ENCODE results near the gene CST9L.

CST9L gene, protein sequence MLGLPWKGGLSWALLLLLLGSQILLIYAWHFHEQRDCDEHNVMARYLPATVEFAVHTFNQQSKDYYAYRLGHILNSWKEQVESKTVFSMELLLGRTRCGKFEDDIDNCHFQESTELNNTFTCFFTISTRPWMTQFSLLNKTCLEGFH

GRCh38 chr20:23568320-23568970, at the start of gene CST9L:
Gene CST9L (minus strand): TSS chr20:23568484. CDS start chr20:23568450, 34 bp downstream.
- DNase-seq: no peak

DNA sequence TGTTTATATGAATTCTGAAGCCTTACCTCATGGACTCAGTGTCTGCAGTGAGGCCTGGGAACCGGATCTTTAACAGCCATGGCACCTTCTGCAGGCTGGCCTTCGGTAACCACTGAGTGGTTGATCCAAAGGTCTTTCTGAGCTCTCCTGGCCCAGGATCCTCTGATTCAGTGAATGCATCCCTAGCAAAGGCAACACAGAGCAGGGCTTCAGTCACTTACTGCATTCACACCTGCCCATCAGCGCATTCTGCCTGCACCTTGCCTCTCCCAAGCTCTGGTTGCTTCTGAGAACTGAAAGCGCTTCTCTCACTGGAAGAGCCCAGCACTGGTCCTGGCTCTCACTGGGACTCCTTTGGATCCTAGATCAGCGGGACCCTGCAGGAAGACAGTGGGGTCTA, 45.9 kb upstream of the CST9L start:
- no peak for DNase-seq

DNA sequence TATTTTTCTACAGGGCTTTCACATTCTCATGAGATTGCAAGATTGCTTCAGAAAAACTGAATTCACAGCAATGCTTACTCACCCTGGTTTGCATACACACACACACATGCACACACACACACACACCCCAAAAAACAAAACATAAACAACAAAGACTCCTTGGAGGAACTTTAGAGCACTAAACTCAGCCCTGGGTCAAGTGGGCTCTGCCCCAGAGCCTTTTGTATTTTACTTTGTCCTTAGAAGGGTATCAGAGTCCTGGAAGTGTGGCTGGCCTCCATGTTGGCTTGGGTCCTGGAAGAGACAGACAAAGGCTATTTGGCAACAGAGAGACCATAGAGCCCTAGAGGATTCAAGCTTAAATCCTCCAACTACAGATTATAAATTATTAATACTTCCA, 45.4 kb upstream of the CST9L start:
- no peak for DNase-seq

GRCh38 chr20:23612396-23612795, 44.1 kb upstream of the CST9L start:
- no peak for DNase-seq

DNA sequence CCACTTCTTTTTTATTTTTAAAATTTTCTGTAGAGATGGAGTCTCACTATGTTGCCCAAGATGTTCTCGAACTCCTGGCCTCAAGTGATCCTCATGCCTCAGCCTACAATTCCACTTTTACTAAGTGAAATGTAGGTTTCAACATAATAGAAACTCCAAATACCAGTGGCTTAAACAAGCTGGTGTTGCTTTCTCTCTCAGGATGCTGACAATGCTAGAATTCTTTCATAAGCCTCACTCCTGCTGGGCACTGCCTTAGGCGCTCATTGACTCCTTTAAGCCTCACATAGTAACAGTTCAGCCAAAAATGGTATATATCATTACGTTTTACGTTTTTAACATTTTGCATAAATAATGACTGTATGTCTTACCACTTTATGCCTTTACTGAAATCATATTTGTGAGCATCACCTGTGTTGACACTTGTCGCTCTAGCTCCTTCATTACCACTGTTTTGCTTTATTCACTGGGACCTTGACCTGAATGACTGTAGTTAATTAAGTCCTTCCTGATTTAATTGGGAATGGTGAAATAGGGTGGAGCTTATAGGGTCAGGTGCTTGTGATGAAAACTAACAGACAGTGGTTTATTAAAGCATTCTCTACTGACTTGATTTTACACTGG, 41.3 kb upstream of the CST9L start:
- DNase-seq: no peak

DNA sequence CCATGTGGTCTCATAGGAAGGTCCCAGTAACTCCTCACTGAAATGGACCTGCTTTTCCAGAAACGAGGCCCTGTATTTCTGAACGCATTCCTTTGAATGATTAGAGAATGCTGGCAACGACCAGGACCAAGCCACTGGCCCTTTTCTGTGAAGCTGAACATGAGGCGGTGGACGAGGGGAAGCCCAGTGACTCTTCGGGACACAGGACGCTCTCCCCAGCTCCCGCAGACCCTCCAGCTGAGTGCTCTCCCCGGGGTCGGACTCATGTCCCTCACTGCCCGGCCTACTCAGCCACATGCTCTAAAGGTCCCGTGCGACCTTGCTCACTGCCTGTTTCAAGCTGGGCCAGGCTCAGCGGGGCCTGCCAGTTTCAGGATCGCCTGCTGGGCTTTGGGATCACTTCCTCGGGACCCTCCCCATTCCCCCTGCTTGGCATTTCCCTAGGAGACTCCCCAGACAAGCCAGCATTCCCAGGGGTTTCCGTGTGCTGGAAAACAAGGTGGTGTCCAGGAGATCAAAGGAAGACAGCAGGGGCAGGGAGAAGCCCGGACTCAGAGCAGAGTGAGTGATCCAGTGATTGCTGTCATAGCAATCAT, 40.1 kb upstream of the CST9L start:
- DNase-seq: no peak

DNA sequence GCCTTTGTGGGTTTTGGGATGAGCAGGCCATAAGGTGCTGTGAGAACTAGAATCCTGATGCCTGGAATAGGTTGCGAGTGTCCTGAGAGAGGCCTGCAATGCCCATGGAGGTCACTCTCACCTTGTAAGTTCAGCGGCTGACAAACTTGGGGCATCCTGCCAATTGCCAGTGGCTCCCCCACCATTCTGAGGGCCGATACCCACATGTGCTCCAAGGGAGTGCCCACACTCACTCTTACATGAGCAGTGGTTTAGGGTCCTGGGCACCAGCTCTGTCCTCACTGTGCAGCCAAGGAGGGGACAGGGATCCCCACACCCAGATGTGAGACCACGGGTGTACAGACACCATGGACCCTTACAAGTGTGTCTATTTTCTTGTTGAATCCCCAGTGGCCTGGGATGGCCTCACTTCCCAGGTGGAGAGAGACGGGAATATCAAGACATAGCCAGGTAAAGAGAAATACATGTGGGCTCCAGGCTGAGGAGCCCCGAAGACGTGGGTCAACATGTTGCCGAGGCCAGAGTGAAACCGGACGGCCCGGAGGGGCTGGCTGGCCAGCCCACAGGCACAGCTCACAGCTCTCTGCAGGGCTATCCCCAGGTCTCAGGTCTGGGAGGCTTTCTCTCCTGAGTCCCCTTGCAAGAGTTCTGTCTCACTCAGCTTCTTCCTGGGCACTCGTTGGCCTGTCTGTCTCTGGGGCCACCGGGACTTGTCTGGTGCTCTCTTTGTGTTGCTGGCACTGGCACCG, 39.4 kb upstream of the CST9L start:
- DNase-seq: no peak

- peak; percentile 70 for DNase-seq
These were observed 38.4 kb upstream of the CST9L start for GRCh38 chr20:23606652-23607049.

DNA sequence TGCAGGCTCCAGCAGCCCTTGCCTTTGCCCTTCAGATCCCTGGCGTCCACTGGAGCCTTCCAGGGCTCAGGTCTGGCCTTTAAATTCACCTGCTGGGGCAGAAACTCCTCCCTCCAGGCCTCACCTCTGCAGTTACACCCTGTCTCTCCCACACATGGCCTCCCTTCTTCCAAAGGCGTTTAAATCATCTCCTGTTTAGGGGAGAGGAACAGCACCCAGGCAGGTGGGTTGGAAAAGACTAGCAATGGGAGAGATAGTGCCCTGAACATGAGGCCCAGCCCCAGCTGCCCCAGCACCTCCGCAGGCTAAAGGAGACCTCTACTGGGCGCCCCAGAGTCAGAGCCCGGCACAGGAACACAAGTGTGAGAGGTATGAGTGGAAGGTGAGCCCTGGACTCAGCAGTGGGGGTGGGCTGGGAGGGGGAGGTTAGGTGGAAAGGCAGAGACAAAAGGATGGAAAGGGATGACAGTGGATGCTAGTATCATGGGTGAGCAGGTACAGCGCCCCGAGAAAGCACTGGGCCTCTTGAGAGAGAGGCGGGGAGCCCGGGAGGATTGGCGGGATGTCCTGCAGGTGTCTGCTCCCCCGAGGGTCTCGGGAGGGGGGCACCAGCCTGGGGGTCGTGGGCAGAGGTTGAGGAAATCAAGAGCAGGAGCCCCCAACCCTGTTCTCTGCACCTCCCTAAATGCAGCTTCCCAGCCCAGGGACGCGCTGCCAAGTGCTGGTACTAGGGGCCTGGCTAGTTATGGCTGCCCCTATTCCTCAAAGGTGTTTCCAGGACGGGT, 37.8 kb upstream of the CST9L start, which contains the start of gene CST9:
Gene CST9, minus strand, starts transcription at position 51 of the 785 bp plus-strand sequence. CDS start 53 bp downstream, outside the sequence.
- no peak for DNase-seq

DNA sequence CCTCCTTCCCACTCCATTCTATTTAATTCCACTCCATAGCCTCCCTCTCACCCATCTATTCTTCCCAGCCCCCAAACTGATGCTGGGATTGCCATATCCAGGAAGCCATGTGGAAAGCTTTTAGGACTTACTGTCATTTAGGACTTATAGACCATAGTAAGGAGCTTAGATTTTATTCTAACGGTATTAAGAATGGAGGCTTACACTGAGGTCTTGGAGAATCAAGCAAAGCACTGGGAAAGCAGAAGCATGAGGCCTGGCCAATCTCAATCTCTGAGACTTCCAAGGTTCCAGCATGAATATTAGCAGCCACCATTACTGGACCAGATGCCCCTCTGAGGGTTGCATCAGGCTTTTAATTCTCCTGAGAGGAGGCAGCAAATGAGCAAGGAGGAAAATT, 36.0 kb upstream of the CST9L start:
- no peak for DNase-seq

DNA sequence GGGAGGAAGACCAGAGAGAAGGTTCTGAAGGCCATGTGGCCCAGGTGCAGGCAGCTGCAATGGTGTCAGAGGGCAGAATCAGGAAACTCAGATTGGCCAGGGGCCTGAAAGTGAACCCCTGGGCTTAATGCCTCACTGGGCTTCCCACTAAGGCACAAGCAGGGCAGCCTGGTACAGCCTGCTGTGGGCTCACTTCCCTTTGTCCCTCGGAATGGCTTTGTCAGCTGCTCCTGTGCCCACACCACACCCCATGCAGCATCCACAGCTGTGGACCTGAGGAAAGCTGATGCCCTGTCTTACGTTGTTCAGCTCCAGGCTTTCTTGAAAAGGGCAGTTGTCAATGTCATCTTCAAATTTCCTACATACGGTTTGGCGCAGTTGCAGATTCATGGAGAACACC, 35.0 kb upstream of the CST9L start:
- no peak for DNase-seq

DNA sequence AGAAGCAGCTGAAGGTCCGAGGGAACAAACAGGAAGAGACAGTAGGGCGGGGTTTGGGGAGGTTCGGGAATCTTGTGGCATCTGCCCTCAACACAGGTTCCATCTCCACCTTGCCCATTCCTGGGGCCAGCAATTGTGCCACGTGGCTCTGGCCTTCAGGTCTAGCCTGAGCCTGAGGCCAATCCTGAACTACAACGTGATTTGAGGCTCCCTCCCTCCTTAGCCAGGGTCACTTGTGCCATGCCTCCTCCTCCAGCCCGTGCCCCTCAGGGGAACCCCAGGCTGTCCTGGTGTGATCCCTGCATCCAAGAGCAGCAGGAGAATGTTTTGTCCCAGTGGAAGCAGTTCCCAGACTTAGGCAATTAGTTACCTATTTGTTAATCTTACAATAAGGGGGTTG, 34.4 kb upstream of the CST9L start:
- DNase-seq: no peak

DNA sequence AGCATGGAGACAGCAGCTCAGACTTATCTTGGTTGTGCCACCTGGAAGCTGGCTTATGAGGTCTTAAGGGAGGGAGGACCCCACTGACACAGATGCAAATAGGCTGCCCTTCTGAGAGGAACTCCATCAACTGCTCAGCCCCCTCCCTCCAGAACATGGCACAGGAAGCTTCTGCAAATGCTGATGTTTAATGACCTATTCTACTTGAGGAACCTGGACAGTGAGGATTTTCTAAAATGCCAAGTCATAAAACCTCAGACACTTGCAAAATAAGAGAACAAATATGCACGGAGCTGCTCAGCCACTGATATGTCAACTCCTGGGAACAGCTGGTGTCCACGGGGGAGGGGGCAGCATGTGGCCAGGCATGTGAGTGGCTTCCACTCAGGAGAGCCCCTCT, 34.0 kb upstream of the CST9L start:
- no peak for DNase-seq

DNA sequence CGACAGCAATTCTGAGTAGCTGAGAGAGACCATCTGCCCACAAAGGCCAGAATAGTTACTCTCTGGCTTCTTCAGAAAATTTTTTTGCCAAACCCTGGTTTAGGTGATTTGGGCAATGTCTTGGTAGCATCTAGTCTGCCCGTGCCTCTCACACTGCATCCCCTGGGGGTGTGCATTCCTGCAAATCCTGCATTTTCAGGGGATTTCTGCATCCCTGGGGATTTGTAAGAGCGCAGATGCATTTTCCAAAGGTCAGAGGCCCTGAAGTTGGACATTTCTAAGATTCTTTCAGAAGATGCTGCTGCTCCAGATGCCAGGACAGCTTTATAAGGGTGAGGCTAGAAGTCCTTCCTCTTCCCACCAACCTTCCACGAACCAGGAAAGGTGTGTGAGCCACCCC, 33.4 kb upstream of the CST9L start:
- no peak for DNase-seq

DNA sequence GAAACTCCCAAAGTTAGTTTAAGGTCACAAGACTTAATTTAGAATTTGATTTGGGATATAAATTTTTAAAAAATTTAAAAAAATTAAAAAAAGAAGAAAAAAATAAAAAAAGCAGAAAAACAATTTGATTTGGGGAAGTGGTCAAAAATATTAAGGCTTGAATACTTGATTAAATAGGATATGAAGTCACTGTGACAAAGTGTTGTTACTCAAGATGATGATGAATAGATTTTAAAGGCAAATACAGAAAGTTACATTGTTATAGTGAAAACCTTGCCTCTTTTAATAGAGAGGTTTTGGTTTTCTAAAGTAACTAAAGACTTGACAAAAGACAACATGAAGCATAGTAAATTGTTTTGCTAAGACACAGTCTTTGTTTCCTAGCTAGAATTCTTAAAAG, 30.2 kb upstream of the CST9L start:
- DNase-seq: no peak

GRCh38 chr20:23596579-23597250, 28.4 kb upstream of the CST9L start:
- no peak for DNase-seq

DNA sequence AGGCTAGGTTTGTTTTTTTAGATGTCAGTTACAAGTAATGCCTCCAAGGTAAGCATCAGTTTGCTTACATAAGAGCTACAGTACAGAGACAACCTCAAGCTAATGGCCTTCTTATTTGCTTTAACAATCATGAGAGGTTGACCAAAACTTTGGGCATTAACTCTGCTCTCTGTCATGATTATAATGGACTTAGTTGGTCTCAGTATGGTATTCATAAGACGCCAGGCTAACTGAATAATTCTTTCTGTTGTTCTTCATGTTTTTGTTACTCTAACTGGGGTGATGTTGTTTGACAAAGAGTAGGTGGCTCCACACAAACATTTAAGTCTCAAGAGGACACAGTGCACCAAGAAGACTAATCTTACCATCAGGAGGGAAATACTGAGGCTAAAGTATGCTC, 27.7 kb upstream of the CST9L start:
- no peak for DNase-seq

- DNase-seq: no peak
These were observed 20.4 kb upstream of the CST9L start for GRCh38 chr20:23588434-23589403.

GRCh38 chr20:23587631-23588030, 19.3 kb upstream of the CST9L start:
- no peak for DNase-seq

DNA sequence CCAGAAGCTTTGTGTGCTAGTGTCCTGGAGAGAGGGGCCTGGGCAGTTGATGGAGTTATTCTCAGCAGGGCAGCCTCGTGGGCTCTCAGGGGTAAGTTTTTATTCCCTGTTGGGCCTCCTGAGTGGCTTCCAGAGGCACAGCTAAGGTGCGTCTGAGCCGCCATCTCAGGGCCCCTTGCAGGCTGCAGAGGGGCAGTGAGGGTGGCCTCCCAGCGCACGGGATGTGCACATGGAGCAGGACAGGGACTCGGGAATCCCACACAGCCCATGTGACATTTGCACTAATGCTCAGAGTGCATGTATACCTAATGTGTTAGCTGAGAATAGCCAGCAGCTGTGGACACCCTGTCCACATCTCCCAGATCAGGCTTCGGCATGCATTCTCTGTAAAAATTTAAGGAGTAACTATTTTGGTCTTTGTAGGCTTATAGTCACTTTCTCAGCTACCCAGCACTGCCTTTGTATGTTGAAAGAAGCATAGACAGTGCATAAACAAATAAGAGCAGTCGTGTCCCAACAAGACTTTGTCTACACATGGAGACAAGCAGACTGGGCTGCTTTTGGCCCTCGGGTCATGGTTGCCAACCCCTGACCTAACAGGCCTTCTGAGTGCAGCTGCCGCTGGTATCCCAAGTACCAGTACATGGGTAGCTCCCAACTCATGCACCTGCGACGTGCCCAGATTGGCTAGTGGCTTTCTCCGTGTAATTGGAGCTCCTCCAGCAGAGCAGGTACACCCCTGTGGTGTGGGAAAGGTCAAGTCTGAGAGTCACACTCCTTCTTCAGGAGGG, 18.6 kb upstream of the CST9L start:
- no peak for DNase-seq

Data from GOT3 (cell line).